PFSK-1 (cell line): ENCODE data around the gene KRT80.

Experiments used
- FOXP2 ChIP-seq: optimal IDR thresholded peaks from 2 replicates; pipeline ENCODE3; 2011; ENCODE audit warnings: borderline replicate concordance, control low read depth, inconsistent platforms; ENCODE audit not compliant: insufficient read depth; ENCODE audit errors: extremely low read length, extremely low read depth
- POLR2AphosphoS5 ChIP-seq: IDR thresholded peaks from 2 replicates; pipeline ENCODE4 v1.6.1; 2012; ENCODE audit warnings: low read depth, mild to moderate bottlenecking, control low read depth, low read length, moderate library complexity
- REST ChIP-seq, 2 experiments: IDR thresholded peaks; 2 replicates each; pipeline versions ENCODE4 v1.6.1 to v1.8.0; 2011 to 2012; ENCODE audit warnings: low read depth in 2 of 2, low read length in 2 of 2, control low read depth in 1 of 2, inconsistent platforms in 1 of 2, mild to moderate bottlenecking in 1 of 2, moderate library complexity in 1 of 2; ENCODE audit not compliant: insufficient read depth in 1 of 2
- SIN3A ChIP-seq: IDR thresholded peaks from 2 replicates; pipeline ENCODE4 v1.6.1; 2012; ENCODE audit warnings: mild to moderate bottlenecking, low read length, moderate library complexity, borderline replicate concordance; ENCODE audit not compliant: insufficient read depth
- TAF1 ChIP-seq: IDR thresholded peaks from 2 replicates; pipeline ENCODE4 v1.6.1; 2012; ENCODE audit warnings: low read length, control low read depth, borderline replicate concordance; ENCODE audit not compliant: insufficient read depth

Gene KRT80

GRCh38 chr12:52151153-52151836, 40.5 kb downstream of the KRT80 start:
- no peak for TF ChIP-seq SIN3A
- no peak for TF ChIP-seq TAF1
- TF ChIP-seq POLR2AphosphoS5, result no peak
- no peak for TF ChIP-seq REST (IDR thresholded peaks at IDR 0.05; ENCODE audit: insufficient read depth in 1 of 2, low read depth in 2 of 2, low read length in 2 of 2)
- no peak for TF ChIP-seq FOXP2

GRCh38 chr12:52149651-52150241, 42.1 kb downstream of the KRT80 start:
- TF ChIP-seq REST (IDR thresholded peaks at IDR 0.05; ENCODE audit: insufficient read depth in 1 of 2, low read depth in 2 of 2, low read length in 2 of 2), result no peak
- TF ChIP-seq TAF1, result no peak
- TF ChIP-seq SIN3A, result no peak
- TF ChIP-seq FOXP2, result no peak

GRCh38 chr12:52149182-52149641, 42.6 kb downstream of the KRT80 start:
- TF ChIP-seq FOXP2, result no peak

- no peak for TF ChIP-seq SIN3A
- TF ChIP-seq POLR2AphosphoS5, result no peak
- no peak for TF ChIP-seq FOXP2
- TF ChIP-seq REST (IDR thresholded peaks at IDR 0.05; ENCODE audit: insufficient read depth in 1 of 2, low read depth in 2 of 2, low read length in 2 of 2), result no peak
- TF ChIP-seq TAF1, result no peak
These were observed 43.2 kb downstream of the KRT80 start for GRCh38 chr12:52148464-52149181.

GRCh38 chr12:52147964-52148463, 43.8 kb downstream of the KRT80 start:
- TF ChIP-seq TAF1 (no peak), FOXP2 (no peak), POLR2AphosphoS5 (no peak), SIN3A (no peak)
